Keratinocyte (primary cell): ENCODE data around the gene PTPRZ1. TPM values are rescaled to one million over a fixed set of nuclear protein-coding genes. Genes with fewer than 3 reads are reported as not detected.

Source experiments
- DNase-seq: peaks from one replicate; pipeline ENCODE4 v3.0.0-alpha.2; 2011; ENCODE audit warnings: low read depth, missing footprints, low spot score
- FAIRE-seq: peaks from 2 replicates; lab custom pipeline; 2011; peaks lifted over from hg19 to GRCh38; lab: Jason Lieb, UNC
- H2AFZ ChIP-seq: 2 replicates; pipeline ENCODE4 v1.6.0; 2012; ENCODE audit warnings: low read length, control low read depth, inconsistent platforms; ENCODE audit not compliant: control insufficient read depth
- H3K27ac ChIP-seq: 2 replicates; pipeline ENCODE4 v1.5.1; 2011; ENCODE audit warnings: low read length; ENCODE audit not compliant: control insufficient read depth, insufficient read depth
- H3K27me3 ChIP-seq: 3 replicates; pipeline ENCODE4 v1.6.0; 2011; ENCODE audit warnings: low read length; ENCODE audit not compliant: control insufficient read depth, insufficient read depth; ENCODE audit errors: extremely low read depth
- H3K36me3 ChIP-seq, 2 experiments: 2 replicates in 1 of 2; 3 replicates in 1 of 2; pipeline ENCODE4 v1.5.1; 2011; ENCODE audit warnings: low read length in 2 of 2, mild to moderate bottlenecking in 1 of 2; ENCODE audit not compliant: control insufficient read depth in 2 of 2, insufficient read depth in 2 of 2; ENCODE audit errors: extremely low read depth in 1 of 2
- H3K4me1 ChIP-seq: 3 replicates; pipeline ENCODE4 v1.5.1; 2011; ENCODE audit warnings: low read length; ENCODE audit not compliant: control insufficient read depth, insufficient read depth; ENCODE audit errors: extremely low read depth
- H3K4me2 ChIP-seq: 3 replicates; pipeline ENCODE4 v1.6.0; 2011; ENCODE audit warnings: low read depth, low read length; ENCODE audit not compliant: control insufficient read depth, insufficient read depth; ENCODE audit errors: extremely low read depth
- H3K4me3 ChIP-seq, 3 experiments: fragments of 200-600 bp in 1 of 3; sonication (generic) in 1 of 3; 2 replicates in 2 of 3; 3 replicates in 1 of 3; pipeline ENCODE4 v1.5.1; 2011 to 2016; ENCODE audit warnings: low read length in 3 of 3, mild to moderate bottlenecking in 3 of 3, control low read depth in 2 of 3, inconsistent platforms in 1 of 3, low read depth in 1 of 3, mixed read lengths in 1 of 3, mixed run types in 1 of 3, moderate library complexity in 1 of 3; ENCODE audit not compliant: control insufficient read depth in 2 of 3, insufficient read depth in 2 of 3; ENCODE audit errors: extremely low read depth in 1 of 3
- H3K79me2 ChIP-seq: 2 replicates; pipeline ENCODE4 v1.6.0; 2012; ENCODE audit warnings: low read length; ENCODE audit not compliant: control insufficient read depth, insufficient read depth
- H3K9ac ChIP-seq: 3 replicates; pipeline ENCODE4 v1.6.0; 2011; ENCODE audit warnings: low read length; ENCODE audit not compliant: control insufficient read depth, insufficient read depth; ENCODE audit errors: extremely low read depth
- H3K9me1 ChIP-seq: 3 replicates; pipeline ENCODE4 v1.6.0; 2011; ENCODE audit warnings: low read length; ENCODE audit not compliant: control insufficient read depth, insufficient read depth; ENCODE audit errors: extremely low read depth
- H3K9me3 ChIP-seq: 2 replicates; pipeline ENCODE4 v1.5.1; 2012; ENCODE audit warnings: low read depth, low read length; ENCODE audit not compliant: control insufficient read depth
- H4K20me1 ChIP-seq: 3 replicates; pipeline ENCODE4 v1.6.0; 2011; ENCODE audit warnings: low read length; ENCODE audit not compliant: control insufficient read depth, insufficient read depth; ENCODE audit errors: extremely low read depth
- CTCF ChIP-seq, 3 experiments: IDR thresholded peaks in 1 of 3; conservative IDR thresholded peaks in 1 of 3; optimal IDR thresholded peaks in 1 of 3; 2 replicates in 2 of 3; 3 replicates in 1 of 3; pipeline versions ENCODE3 to v1.5.1; 2011; ENCODE audit warnings: low read length in 3 of 3, mild to moderate bottlenecking in 3 of 3, moderate library complexity in 2 of 3, control low read depth in 1 of 3, inconsistent platforms in 1 of 3; ENCODE audit not compliant: insufficient read depth in 2 of 3; ENCODE audit errors: extremely low read depth in 1 of 3
- EZH2 ChIP-seq: IDR thresholded peaks from one replicate; pipeline ENCODE4 v1.6.1; 2012; ENCODE audit warnings: inconsistent platforms, mild to moderate bottlenecking, low read length, moderate library complexity
- dilution Hi-C: fragments of 300-500 bp; cut with MboI; formaldehyde crosslinking; loops from one replicate; pipeline ENCODE4 v1.7.0; 2020; ENCODE audit warnings: low sequenced_read_pairs; ENCODE audit not compliant: extremely low pct_ligation_motif_present
- polyA plus RNA-seq, 5 experiments: library from polyadenylated mRNA; depleted of rRNA in 3 of 5; stranded (reverse) in 3 of 5; stranded (forward) in 1 of 5; unstranded in 1 of 5; fragments of >200 nt; gene quantifications; 1 replicate in 1 of 5; 2 replicates in 3 of 5; 3 replicates in 1 of 5; pipeline versions ENCODE4 v1.2.1 to v1.2.3, GENCODE V29; 2011 to 2012; ENCODE audit warnings: missing spikeins in 2 of 5, low read depth in 1 of 5, low replicate concordance in 1 of 5

PTPRZ1 gene
- polyA plus RNA-seq, 1 donor (not counting 4 experiments of a cell fraction or from before 2014, with no cell fraction given), result 58.3 TPM

DNA sequence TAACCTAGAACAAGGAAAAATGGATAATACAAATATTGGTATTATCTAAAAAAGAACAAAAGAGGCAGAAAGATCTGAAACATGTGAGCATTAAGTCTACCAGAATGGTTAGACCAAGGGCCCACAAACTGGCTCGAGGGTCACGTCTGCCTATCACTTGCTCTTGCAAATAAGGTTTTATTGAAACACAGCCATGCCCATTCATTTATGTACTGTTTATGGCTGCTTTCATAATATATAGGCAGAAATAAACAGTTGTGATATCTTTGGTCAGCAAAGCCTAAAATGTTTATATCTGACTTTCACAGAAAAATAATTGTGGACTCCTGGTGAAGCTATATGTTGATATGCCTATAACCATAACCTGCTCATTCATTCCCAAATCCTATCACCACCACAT, 199.3 kb downstream of the PTPRZ1 start:
- no peak for TF ChIP-seq EZH2
- TF ChIP-seq CTCF (optimal IDR thresholded peaks at IDR 0.05 in 1 of 3, IDR thresholded peaks at IDR 0.05 in 1 of 3, conservative IDR thresholded peaks at IDR 0.05 in 1 of 3; ENCODE audit: extremely low read depth in 1 of 3, insufficient read depth in 2 of 3, low read length in 3 of 3), result no peak
- Histone ChIP-seq H3K9ac (no peak overlapping the region), H2AFZ (no peak overlapping the region), H4K20me1 (no peaks in the 10 kb centered on the region), H3K27ac (no peak overlapping the region), H3K9me3 (no peaks in the 10 kb centered on the region), H3K4me2 (no peak overlapping the region), H3K4me3 (no peak overlapping the region), H3K27me3 (no peaks in the 10 kb centered on the region), H3K36me3 (peaks cover under 1% of the 10 kb centered on the region in 2 experiments), H3K79me2 (no peaks in the 10 kb centered on the region), H3K9me1 (no peaks in the 10 kb centered on the region), H3K4me1 (no peaks in the 10 kb centered on the region)
- dilution Hi-C loops, result no loop called here
- DNase-seq (no peak), FAIRE-seq (no peak)

DNA sequence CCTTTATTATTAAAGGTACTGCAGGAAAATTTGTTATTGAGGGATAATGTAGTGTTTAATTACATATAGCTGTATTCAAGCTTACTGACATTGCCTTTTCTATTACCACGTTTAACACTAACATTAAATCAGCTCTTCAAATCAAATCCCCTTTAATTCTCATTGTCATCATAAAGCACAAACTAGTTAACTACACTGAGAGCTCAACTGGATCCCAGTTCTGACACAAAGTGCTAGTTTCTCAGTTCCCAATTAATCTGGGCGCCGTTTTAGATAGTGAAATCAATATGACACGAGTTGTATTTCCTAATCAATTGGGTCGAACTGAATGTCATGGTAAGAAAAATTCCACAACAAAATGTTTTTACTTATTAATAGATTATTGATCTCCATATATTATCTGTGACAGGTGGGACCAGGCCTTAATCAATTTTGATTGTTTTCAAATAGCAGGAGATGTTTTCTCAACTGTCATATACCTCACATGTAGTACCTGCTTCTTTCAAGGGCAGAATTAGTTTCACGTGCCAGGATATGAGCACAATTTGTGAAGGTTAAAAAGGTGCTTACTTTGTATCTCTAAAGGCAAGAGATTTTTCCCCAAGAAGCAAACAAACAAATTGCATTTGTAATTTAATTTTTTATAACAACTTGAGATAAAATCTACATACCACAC, 200.1 kb downstream of the PTPRZ1 start:
- no peak for FAIRE-seq

More for the DNA sequence above, 200.1 kb downstream of the PTPRZ1 start:
- Histone ChIP-seq H3K4me2 (no peak overlapping the region), H3K36me3 (peaks cover 3 to 6% of the 10 kb centered on the region in 2 experiments), H2AFZ (no peak overlapping the region), H3K9ac (no peak overlapping the region), H4K20me1 (no peaks in the 10 kb centered on the region), H3K4me1 (no peaks in the 10 kb centered on the region), H3K27ac (no peak overlapping the region), H3K27me3 (no peaks in the 10 kb centered on the region), H3K4me3 (no peak overlapping the region), H3K9me3 (no peaks in the 10 kb centered on the region), H3K79me2 (no peaks in the 10 kb centered on the region), H3K9me1 (no peaks in the 10 kb centered on the region)
- DNase-seq, result no peak
- TF ChIP-seq CTCF (optimal IDR thresholded peaks at IDR 0.05 in 1 of 3, IDR thresholded peaks at IDR 0.05 in 1 of 3, conservative IDR thresholded peaks at IDR 0.05 in 1 of 3; ENCODE audit: extremely low read depth in 1 of 3, insufficient read depth in 2 of 3, low read length in 3 of 3) (no peak), EZH2 (no peak)
- dilution Hi-C loops, result no loop called here
